WTC11 (cell line): ENCODE results near the gene UBFD1. TPM values are rescaled to one million over a fixed set of nuclear protein-coding genes. Genes with fewer than 3 reads are reported as not detected.

ENCODE experiments used
- ATAC-seq: fragments of 200-7000 bp; cut with Tn5 transposase; 2 replicates; pipeline ENCODE4 v1.10.0; 2021; ENCODE audit warnings: mild to moderate bottlenecking, moderate library complexity
- CTCF ChIA-PET: fragments of 300-600 bp; sonication (Branson Sonifier 250); formaldehyde crosslinking; loops from one replicate; lab custom pipeline; 2021; ENCODE audit warnings: antibody characterized with exemption; lab: Charles Lee
- POLR2A ChIA-PET: fragments of 350-600 bp; sonication (Branson Sonifier 250); formaldehyde crosslinking; loops from one replicate; lab custom pipeline; 2021; ENCODE audit warnings: antibody characterized with exemption; lab: Charles Lee
- DNase-seq: peaks from one replicate; pipeline ENCODE4 v3.0.0; 2021; ENCODE audit warnings: low spot score
- H3K27ac Mint-ChIP-seq: 2 replicates; pipeline ENCODE4 v1.8.0; 2021; ENCODE audit warnings: mixed read lengths
- H3K27me3 Mint-ChIP-seq: 2 replicates; pipeline ENCODE4 v1.8.0; 2021; ENCODE audit warnings: low read depth, mild to moderate bottlenecking, moderate library complexity, mixed read lengths
- H3K36me3 Mint-ChIP-seq: 2 replicates; pipeline ENCODE4 v1.8.0; 2021; ENCODE audit warnings: mixed read lengths
- H3K4me1 Mint-ChIP-seq: 2 replicates; pipeline ENCODE4 v1.8.0; 2022; ENCODE audit warnings: mixed read lengths
- H3K4me3 Mint-ChIP-seq: 2 replicates; pipeline ENCODE4 v1.8.0; 2021; ENCODE audit warnings: mild to moderate bottlenecking, moderate library complexity, mixed read lengths
- H3K9me3 Mint-ChIP-seq: 2 replicates; pipeline ENCODE4 v1.8.0; 2021; ENCODE audit warnings: mixed read lengths
- GTF2I ChIP-seq: fragments of 250-450 bp; sonication (Bioruptor Pico); conservative IDR thresholded peaks from 2 replicates; pipeline ENCODE4 v1.4.0; 2021; ENCODE audit warnings: mild to moderate bottlenecking
- JUN ChIP-seq: sonication (generic); formaldehyde crosslinking; IDR thresholded peaks from 2 replicates; pipeline ENCODE4 v1.8.0; 2023; ENCODE audit warnings: mild to moderate bottlenecking, missing genetic modification reagents
- MXD4 ChIP-seq: fragments of 250-450 bp; sonication (Bioruptor Pico); IDR thresholded peaks from 2 replicates; pipeline ENCODE4 v1.8.0; 2021; ENCODE audit warnings: mild to moderate bottlenecking, moderate library complexity, borderline replicate concordance
- ZNF121 ChIP-seq: sonication (generic); formaldehyde crosslinking; IDR thresholded peaks from 2 replicates; pipeline ENCODE4 v1.8.0; 2023; ENCODE audit warnings: missing genetic modification reagents
- ZNF219 ChIP-seq: sonication (generic); formaldehyde crosslinking; IDR thresholded peaks from 2 replicates; pipeline ENCODE4 v1.8.0; 2023; ENCODE audit warnings: missing genetic modification reagents, mild to moderate bottlenecking, borderline replicate concordance
- ZNF317 ChIP-seq: sonication (generic); formaldehyde crosslinking; IDR thresholded peaks from 2 replicates; pipeline ENCODE4 v1.8.1; 2023; ENCODE audit warnings: low read depth, mild to moderate bottlenecking, moderate library complexity, missing genetic modification reagents, borderline replicate concordance
- total RNA-seq: library from RNA; stranded (reverse); gene quantifications from 3 replicates; pipeline ENCODE4 v1.2.3, GENCODE V29; 2021
- TF ChIP-seq, protein P1 (sequence below): fragments of 250-450 bp; sonication (Bioruptor Pico); IDR thresholded peaks from 2 replicates; pipeline ENCODE4 v2.1.2; 2022; ENCODE audit warnings: mild to moderate bottlenecking, moderate library complexity
- TF ChIP-seq, protein P2 (sequence below): sonication (generic); formaldehyde crosslinking; IDR thresholded peaks from 2 replicates; pipeline ENCODE4 v1.8.1; 2023; ENCODE audit warnings: mild to moderate bottlenecking, moderate library complexity, missing genetic modification reagents
- TF ChIP-seq, protein P3 (sequence below): sonication (generic); formaldehyde crosslinking; IDR thresholded peaks from 2 replicates; pipeline ENCODE4 v1.8.1; 2023; ENCODE audit warnings: mild to moderate bottlenecking, missing genetic modification reagents, moderate library complexity
- TF ChIP-seq, protein P4 (sequence below): fragments of 250-450 bp; sonication (Bioruptor Pico); IDR thresholded peaks from 2 replicates; pipeline ENCODE4 v1.8.0; 2021; ENCODE audit warnings: mild to moderate bottlenecking
- TF ChIP-seq, protein P5 (sequence below): sonication (generic); formaldehyde crosslinking; IDR thresholded peaks from 2 replicates; pipeline ENCODE4 v1.8.0; 2022; ENCODE audit warnings: mild to moderate bottlenecking, missing genetic modification reagents
- TF ChIP-seq, protein P6 (sequence below): sonication (generic); formaldehyde crosslinking; conservative IDR thresholded peaks from 2 replicates; pipeline ENCODE4 v1.8.1; 2023; ENCODE audit warnings: mild to moderate bottlenecking, low read depth, missing genetic modification reagents, moderate library complexity

Gene UBFD1
- total RNA-seq, 1 experiment from 2014 or later, result 128 TPM

DNA sequence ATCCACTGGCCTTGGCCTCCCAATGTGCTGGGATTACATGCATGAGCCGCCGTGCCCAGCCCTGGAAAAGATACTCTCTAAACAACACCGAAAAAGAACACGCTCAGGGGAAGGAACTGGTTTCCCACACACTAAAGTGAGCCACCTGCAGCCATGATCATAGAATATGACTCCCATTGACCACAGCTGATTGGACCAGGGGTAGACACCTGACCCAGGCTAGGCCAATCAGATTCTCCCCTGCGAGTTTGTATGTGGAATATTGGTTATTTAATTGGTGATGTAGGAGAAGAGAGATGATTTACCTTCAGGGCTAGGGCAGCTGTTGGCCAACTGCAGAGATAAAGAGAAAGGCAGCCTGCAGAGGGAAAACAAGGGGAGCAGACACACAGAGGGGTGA is 38.2 kb upstream of the UBFD1 start:
- ATAC-seq (0 out of 2 replicates have a peak, but pooled peaks have one; percentile 32), DNase-seq (no peak)
- TF ChIP-seq, protein P1, sequence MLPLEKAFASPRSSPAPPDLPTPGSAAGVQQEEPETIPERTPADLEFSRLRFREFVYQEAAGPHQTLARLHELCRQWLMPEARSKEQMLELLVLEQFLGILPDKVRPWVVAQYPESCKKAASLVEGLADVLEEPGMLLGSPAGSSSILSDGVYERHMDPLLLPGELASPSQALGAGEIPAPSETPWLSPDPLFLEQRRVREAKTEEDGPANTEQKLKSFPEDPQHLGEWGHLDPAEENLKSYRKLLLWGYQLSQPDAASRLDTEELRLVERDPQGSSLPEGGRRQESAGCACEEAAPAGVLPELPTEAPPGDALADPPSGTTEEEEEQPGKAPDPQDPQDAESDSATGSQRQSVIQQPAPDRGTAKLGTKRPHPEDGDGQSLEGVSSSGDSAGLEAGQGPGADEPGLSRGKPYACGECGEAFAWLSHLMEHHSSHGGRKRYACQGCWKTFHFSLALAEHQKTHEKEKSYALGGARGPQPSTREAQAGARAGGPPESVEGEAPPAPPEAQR (CRISPR knock-in tag), result no peak
- TF ChIP-seq ZNF219 (no peak), GTF2I (CRISPR knock-in tag) (no peak), MXD4 (CRISPR knock-in tag) (no peak)
- TF ChIP-seq, protein P2, sequence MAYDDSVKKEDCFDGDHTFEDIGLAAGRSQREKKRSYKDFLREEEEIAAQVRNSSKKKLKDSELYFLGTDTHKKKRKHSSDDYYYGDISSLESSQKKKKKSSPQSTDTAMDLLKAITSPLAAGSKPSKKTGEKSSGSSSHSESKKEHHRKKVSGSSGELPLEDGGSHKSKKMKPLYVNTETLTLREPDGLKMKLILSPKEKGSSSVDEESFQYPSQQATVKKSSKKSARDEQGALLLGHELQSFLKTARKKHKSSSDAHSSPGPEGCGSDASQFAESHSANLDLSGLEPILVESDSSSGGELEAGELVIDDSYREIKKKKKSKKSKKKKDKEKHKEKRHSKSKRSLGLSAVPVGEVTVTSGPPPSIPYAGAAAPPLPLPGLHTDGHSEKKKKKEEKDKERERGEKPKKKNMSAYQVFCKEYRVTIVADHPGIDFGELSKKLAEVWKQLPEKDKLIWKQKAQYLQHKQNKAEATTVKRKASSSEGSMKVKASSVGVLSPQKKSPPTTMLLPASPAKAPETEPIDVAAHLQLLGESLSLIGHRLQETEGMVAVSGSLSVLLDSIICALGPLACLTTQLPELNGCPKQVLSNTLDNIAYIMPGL (CRISPR knock-in tag), result no peak
- TF ChIP-seq, protein P3, sequence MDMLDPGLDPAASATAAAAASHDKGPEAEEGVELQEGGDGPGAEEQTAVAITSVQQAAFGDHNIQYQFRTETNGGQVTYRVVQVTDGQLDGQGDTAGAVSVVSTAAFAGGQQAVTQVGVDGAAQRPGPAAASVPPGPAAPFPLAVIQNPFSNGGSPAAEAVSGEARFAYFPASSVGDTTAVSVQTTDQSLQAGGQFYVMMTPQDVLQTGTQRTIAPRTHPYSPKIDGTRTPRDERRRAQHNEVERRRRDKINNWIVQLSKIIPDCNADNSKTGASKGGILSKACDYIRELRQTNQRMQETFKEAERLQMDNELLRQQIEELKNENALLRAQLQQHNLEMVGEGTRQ (CRISPR knock-in tag), result 0 out of 2 replicates have a peak, but pooled peaks have one; percentile 29
- TF ChIP-seq, protein P4, sequence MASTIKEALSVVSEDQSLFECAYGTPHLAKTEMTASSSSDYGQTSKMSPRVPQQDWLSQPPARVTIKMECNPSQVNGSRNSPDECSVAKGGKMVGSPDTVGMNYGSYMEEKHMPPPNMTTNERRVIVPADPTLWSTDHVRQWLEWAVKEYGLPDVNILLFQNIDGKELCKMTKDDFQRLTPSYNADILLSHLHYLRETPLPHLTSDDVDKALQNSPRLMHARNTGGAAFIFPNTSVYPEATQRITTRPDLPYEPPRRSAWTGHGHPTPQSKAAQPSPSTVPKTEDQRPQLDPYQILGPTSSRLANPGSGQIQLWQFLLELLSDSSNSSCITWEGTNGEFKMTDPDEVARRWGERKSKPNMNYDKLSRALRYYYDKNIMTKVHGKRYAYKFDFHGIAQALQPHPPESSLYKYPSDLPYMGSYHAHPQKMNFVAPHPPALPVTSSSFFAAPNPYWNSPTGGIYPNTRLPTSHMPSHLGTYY, result no peak
- ChIA-PET POLR2A (no interaction called here), CTCF (interaction anchor here (0.6 to 1.2 kb wide), 2 partner anchors 77 to 148 kb away, joined by 3 read pairs; partner anchors contain the start of gene NDUFAB1)
- no peaks in the 10 kb centered on the region for H3K4me1 Mint-ChIP-seq
- H3K27ac Mint-ChIP-seq, result no peak overlapping the region
- peaks cover 49% of the 10 kb centered on the region for H3K36me3 Mint-ChIP-seq
- no peaks in the 10 kb centered on the region for H3K27me3 Mint-ChIP-seq
- H3K9me3 Mint-ChIP-seq, result no peaks in the 10 kb centered on the region
- H3K4me3 Mint-ChIP-seq, result no peak overlapping the region

DNA sequence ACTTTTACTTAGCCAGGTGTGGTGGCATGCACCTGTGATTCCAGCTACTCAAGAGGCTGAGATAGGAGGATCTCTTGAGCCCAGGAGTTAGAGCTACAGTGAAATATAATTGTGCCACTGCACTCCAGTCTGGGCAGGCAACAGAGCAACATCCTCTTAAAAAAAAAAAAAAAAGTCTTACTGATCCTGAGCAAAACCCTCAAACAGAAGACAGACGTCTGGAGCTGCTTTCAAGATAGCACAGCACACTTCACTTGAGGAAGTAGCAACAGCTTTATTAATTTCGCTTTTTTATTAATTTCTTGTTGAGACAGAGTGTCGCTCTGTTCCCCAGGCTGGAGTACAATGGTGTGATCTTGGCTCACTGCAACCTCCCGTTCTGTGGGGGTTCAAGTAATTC is 37.0 kb upstream of the UBFD1 start:
- no peaks in the 10 kb centered on the region for H3K4me1 Mint-ChIP-seq
- CTCF ChIA-PET, result interaction anchor here (0.7 kb wide), 1 partner anchor 16 kb away, joined by 5 read pairs; no protein-coding TSS in a partner anchor
- ATAC-seq, result no peak

DNA sequence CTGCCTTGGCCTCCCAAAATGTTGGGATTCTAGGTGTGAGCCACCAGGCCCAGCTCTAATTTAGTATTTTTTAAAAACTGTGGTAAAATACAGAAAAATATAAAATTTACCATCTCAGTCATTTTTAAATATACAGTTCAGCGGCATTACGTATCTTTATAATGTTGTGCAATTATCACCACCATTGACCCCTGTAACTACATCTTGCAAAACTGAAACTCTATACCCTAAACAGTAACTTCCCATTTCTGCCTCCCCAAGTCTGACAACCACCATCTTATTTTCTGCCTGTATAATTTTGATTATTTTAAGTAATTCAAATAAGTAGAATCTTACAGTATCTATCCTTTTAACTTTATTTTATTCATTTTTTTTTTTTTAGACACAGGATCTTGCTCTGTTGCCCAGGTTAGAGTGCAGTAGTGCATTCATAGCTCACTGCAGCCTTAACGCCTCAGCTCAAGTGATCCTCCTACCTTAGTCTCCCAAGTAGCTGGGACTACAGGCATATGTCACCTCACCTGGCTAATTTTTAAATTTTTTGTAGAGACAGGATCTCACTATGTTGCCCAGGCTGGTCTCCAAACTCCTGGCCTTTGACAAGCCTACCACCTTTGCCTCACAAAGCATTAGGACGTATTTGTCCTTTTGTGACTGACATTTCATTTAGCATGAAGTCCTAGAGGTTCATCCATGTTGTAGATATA is 36.3 kb upstream of the UBFD1 start:
- Mint-ChIP-seq H3K36me3 (peaks cover 53% of the 10 kb centered on the region), H3K27ac (no peak overlapping the region), H3K4me3 (no peak overlapping the region), H3K9me3 (no peaks in the 10 kb centered on the region), H3K27me3 (no peaks in the 10 kb centered on the region), H3K4me1 (no peaks in the 10 kb centered on the region)
- ChIA-PET POLR2A (interaction anchor here (0.6 kb wide), 1 partner anchor 13 kb away, joined by 3 read pairs; no protein-coding TSS in a partner anchor), CTCF (interaction anchor here (0.7 kb wide), 1 partner anchor 17 kb away, joined by 5 read pairs; no protein-coding TSS in a partner anchor)
- DNase-seq, result no peak
- peak; percentile 16; the same call in 1 of the 2 replicates for TF ChIP-seq ZNF121 (CRISPR knock-in tag)
- TF ChIP-seq, protein P5, sequence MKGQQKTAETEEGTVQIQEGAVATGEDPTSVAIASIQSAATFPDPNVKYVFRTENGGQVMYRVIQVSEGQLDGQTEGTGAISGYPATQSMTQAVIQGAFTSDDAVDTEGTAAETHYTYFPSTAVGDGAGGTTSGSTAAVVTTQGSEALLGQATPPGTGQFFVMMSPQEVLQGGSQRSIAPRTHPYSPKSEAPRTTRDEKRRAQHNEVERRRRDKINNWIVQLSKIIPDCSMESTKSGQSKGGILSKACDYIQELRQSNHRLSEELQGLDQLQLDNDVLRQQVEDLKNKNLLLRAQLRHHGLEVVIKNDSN, result no peak
- no peak for ATAC-seq

More for the DNA sequence above, 37.0 kb upstream of the UBFD1 start:
- Mint-ChIP-seq H3K4me3 (no peak overlapping the region), H3K27ac (no peak overlapping the region), H3K9me3 (no peaks in the 10 kb centered on the region), H3K36me3 (peaks cover 56% of the 10 kb centered on the region), H3K27me3 (no peaks in the 10 kb centered on the region)
- POLR2A ChIA-PET, result interaction anchor here (0.6 kb wide), 1 partner anchor 12 kb away, joined by 3 read pairs; no protein-coding TSS in a partner anchor
- DNase-seq, result no peak
- TF ChIP-seq ZNF317 (CRISPR knock-in tag) (no peak), JUN (CRISPR knock-in tag) (no peak)
- TF ChIP-seq, protein P6, sequence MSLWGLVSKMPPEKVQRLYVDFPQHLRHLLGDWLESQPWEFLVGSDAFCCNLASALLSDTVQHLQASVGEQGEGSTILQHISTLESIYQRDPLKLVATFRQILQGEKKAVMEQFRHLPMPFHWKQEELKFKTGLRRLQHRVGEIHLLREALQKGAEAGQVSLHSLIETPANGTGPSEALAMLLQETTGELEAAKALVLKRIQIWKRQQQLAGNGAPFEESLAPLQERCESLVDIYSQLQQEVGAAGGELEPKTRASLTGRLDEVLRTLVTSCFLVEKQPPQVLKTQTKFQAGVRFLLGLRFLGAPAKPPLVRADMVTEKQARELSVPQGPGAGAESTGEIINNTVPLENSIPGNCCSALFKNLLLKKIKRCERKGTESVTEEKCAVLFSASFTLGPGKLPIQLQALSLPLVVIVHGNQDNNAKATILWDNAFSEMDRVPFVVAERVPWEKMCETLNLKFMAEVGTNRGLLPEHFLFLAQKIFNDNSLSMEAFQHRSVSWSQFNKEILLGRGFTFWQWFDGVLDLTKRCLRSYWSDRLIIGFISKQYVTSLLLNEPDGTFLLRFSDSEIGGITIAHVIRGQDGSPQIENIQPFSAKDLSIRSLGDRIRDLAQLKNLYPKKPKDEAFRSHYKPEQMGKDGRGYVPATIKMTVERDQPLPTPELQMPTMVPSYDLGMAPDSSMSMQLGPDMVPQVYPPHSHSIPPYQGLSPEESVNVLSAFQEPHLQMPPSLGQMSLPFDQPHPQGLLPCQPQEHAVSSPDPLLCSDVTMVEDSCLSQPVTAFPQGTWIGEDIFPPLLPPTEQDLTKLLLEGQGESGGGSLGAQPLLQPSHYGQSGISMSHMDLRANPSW (CRISPR knock-in tag), result no peak
